ENCODE measurements around the gene MRPL46.

DNA sequence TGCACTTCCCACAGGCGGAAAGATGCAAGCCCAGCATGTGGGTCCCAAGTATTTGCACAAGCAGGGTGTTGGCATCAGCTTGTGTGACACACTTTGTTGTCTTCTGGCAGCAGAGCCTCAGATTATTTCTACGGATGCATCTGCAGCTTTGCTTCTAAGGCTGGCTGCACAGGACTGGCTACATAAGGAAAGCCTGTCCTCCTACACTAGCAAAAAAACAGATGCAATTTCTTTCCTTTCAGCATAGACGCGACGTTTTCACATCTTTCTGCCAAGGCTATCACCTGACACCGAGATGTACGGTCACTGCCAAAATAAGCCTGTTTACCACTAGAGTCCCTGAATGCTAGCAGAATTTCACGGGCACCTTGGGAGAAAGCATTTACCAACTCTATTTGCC lies 13.8 kb upstream of the MRPL46 start:
- TF ChIP-seq, protein P1, sequence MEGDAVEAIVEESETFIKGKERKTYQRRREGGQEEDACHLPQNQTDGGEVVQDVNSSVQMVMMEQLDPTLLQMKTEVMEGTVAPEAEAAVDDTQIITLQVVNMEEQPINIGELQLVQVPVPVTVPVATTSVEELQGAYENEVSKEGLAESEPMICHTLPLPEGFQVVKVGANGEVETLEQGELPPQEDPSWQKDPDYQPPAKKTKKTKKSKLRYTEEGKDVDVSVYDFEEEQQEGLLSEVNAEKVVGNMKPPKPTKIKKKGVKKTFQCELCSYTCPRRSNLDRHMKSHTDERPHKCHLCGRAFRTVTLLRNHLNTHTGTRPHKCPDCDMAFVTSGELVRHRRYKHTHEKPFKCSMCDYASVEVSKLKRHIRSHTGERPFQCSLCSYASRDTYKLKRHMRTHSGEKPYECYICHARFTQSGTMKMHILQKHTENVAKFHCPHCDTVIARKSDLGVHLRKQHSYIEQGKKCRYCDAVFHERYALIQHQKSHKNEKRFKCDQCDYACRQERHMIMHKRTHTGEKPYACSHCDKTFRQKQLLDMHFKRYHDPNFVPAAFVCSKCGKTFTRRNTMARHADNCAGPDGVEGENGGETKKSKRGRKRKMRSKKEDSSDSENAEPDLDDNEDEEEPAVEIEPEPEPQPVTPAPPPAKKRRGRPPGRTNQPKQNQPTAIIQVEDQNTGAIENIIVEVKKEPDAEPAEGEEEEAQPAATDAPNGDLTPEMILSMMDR (IDR thresholded peaks at IDR 0.05): no peak
- TF ChIP-seq POLR2A (IDR thresholded peaks at IDR 0.05): no peak
